ENCODE results near the gene CYTIP. TPM values are rescaled to one million over a fixed set of nuclear protein-coding genes. Genes with fewer than 3 reads are reported as not detected.

CYTIP gene
- polyA plus RNA-seq, 1 experiment, result not detected

GRCh38 chr2:157459486-157459885 lies 15.6 kb upstream of the CYTIP start:
- ChIA-PET CTCF (no interaction called here), POLR2A (no interaction called here)

GRCh38 chr2:157447741-157448140 lies 3.9 kb upstream of the CYTIP start:
- no peak for DNase-seq (ENCODE audit: low read depth, low spot score)
- ChIA-PET POLR2A (no interaction called here), CTCF (no interaction called here)
- no peak overlapping the region for H3K27ac ChIP-seq (ENCODE audit: low read depth, low read length)
- TF ChIP-seq, protein P1, sequence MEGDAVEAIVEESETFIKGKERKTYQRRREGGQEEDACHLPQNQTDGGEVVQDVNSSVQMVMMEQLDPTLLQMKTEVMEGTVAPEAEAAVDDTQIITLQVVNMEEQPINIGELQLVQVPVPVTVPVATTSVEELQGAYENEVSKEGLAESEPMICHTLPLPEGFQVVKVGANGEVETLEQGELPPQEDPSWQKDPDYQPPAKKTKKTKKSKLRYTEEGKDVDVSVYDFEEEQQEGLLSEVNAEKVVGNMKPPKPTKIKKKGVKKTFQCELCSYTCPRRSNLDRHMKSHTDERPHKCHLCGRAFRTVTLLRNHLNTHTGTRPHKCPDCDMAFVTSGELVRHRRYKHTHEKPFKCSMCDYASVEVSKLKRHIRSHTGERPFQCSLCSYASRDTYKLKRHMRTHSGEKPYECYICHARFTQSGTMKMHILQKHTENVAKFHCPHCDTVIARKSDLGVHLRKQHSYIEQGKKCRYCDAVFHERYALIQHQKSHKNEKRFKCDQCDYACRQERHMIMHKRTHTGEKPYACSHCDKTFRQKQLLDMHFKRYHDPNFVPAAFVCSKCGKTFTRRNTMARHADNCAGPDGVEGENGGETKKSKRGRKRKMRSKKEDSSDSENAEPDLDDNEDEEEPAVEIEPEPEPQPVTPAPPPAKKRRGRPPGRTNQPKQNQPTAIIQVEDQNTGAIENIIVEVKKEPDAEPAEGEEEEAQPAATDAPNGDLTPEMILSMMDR (IDR thresholded peaks at IDR 0.05; ENCODE audit: low read depth, low read length), result no peak
- H3K4me3 ChIP-seq (ENCODE audit: low read depth, low read length), result no peak overlapping the region
- H3K9me3 ChIP-seq (ENCODE audit: control insufficient read depth, insufficient read depth, low read length), result no peaks in the 10 kb centered on the region
- H3K27me3 ChIP-seq (ENCODE audit: control insufficient read depth, insufficient read depth, low read length), result no peaks in the 10 kb centered on the region

More at GRCh38 chr2:157459486-157459885, 15.6 kb upstream of the CYTIP start:
- H3K4me3 ChIP-seq (ENCODE audit: low read depth, low read length), result no peak overlapping the region
- no peaks in the 10 kb centered on the region for H3K9me3 ChIP-seq (ENCODE audit: control insufficient read depth, insufficient read depth, low read length)
- no peaks in the 10 kb centered on the region for H3K27me3 ChIP-seq (ENCODE audit: control insufficient read depth, insufficient read depth, low read length)
- TF ChIP-seq, protein P1 (IDR thresholded peaks at IDR 0.05; ENCODE audit: low read depth, low read length), result no peak
- DNase-seq (ENCODE audit: low read depth, low spot score), result no peak
- H3K27ac ChIP-seq (ENCODE audit: low read depth, low read length), result no peak overlapping the region

GRCh38 chr2:157447031-157447430 lies 3.1 kb upstream of the CYTIP start:
- no peak overlapping the region for H3K27ac ChIP-seq (ENCODE audit: low read depth, low read length)
- H3K4me3 ChIP-seq (ENCODE audit: low read depth, low read length), result no peak overlapping the region
- ChIA-PET POLR2A (no interaction called here), CTCF (interaction anchor here (1.1 to 1.5 kb wide), 2 partner anchors 119 to 145 kb away, joined by 3 to 4 read pairs; no protein-coding TSS in a partner anchor)
- no peak for DNase-seq (ENCODE audit: low read depth, low spot score)
- no peaks in the 10 kb centered on the region for H3K9me3 ChIP-seq (ENCODE audit: control insufficient read depth, insufficient read depth, low read length)
- TF ChIP-seq, protein P1 (IDR thresholded peaks at IDR 0.05; ENCODE audit: low read depth, low read length), result no peak
- H3K27me3 ChIP-seq (ENCODE audit: control insufficient read depth, insufficient read depth, low read length), result no peaks in the 10 kb centered on the region

DNA sequence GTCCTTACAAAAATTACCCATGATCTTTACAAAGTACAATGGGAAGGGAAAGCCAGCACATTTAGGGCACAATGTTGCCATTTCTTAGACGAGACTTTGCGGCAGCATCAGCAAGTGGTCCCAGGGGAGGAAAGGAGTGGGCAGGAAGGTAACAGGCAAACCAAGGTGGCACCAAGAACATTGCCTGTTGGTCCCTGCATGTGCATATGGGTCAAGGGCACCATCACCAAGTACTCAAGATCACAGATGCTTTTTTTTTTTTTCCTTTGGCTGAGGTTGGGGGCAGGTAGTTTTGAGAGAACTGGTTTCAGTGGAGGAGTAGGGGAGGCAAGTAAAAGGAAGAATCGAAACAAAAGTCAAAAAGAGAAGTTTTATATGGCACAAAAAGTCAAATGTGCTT lies 752 bp upstream of the CYTIP start:
- no peak for DNase-seq (ENCODE audit: low read depth, low spot score)
- TF ChIP-seq, protein P1 (IDR thresholded peaks at IDR 0.05; ENCODE audit: low read depth, low read length), result no peak
- no peaks in the 10 kb centered on the region for H3K9me3 ChIP-seq (ENCODE audit: control insufficient read depth, insufficient read depth, low read length)
- H3K27ac ChIP-seq (ENCODE audit: low read depth, low read length), result no peak overlapping the region
- ChIA-PET CTCF (no interaction called here), POLR2A (no interaction called here)
- H3K4me3 ChIP-seq (ENCODE audit: low read depth, low read length), result no peak overlapping the region
- no peaks in the 10 kb centered on the region for H3K27me3 ChIP-seq (ENCODE audit: control insufficient read depth, insufficient read depth, low read length)

DNA sequence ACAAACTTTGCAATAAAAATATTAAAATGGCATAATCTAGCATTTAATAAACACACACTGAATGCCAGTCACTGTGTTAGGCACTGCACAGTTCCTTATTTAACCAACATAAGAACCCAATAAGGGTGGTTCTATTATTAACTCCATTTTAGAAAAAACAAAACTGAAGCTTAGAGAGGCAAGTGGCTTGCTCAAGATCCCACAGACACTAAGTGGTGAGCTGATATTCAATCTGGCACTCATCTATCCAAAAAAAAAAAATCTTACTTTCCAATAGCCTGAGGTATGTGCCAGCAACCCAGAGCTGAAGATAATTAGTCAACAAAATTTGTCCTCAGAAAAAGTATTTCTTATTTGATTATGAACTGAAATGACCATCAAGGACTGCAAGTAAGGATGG lies 799 bp downstream of the CYTIP start:
- Histone ChIP-seq H3K4me3 (ENCODE audit: low read depth, low read length) (no peak overlapping the region), H3K9me3 (ENCODE audit: control insufficient read depth, insufficient read depth, low read length) (no peaks in the 10 kb centered on the region), H3K27me3 (ENCODE audit: control insufficient read depth, insufficient read depth, low read length) (no peaks in the 10 kb centered on the region), H3K27ac (ENCODE audit: low read depth, low read length) (no peak overlapping the region)
- TF ChIP-seq, protein P1 (IDR thresholded peaks at IDR 0.05; ENCODE audit: low read depth, low read length), result no peak
- no peak for DNase-seq (ENCODE audit: low read depth, low spot score)
- ChIA-PET POLR2A (no interaction called here), CTCF (no interaction called here)
